ENCODE measurements around the gene LAMP1. TPM values are rescaled to one million over a fixed set of nuclear protein-coding genes. Genes with fewer than 3 reads are reported as not detected.

LAMP1 gene
- total and polyA plus RNA-seq, 2 donors (not counting 1 experiment from before 2014, with no cell fraction given) = 52.1 to 96.1 TPM

- no peaks in the 10 kb centered on the region for H3K36me3 ChIP-seq (replicated peaks in 1 of 2; ENCODE audit: control extremely low read depth in 1 of 2, control insufficient read depth in 1 of 2, extremely low read depth in 1 of 2, insufficient read depth in 2 of 2, low read length in 1 of 2)
- ATAC-seq (ENCODE audit: low read depth) (no peak), DNase-seq (no peak)
- no peaks in the 10 kb centered on the region for H3K4me1 ChIP-seq (ENCODE audit: control insufficient read depth in 2 of 2, insufficient read depth in 2 of 2, low read length in 2 of 2)
- H4K20me1 ChIP-seq (ENCODE audit: control insufficient read depth, insufficient read depth, low read length, poor library complexity, severe bottlenecking) = no peaks in the 10 kb centered on the region
- Mint-ChIP-seq H3K4me3 (no peak overlapping the region), H3K27me3 (peaks cover 19% of the 10 kb centered on the region), H3K9me3 (ENCODE audit: insufficient read depth) (no peaks in the 10 kb centered on the region), H3K27ac (no peak overlapping the region), H3K4me1 (peaks cover 1% of the 10 kb centered on the region)
- H3K4me2 ChIP-seq (replicated peaks; ENCODE audit: low read depth, low read length, poor library complexity, severe bottlenecking) = no peak overlapping the region
- H3K9me3 ChIP-seq (ENCODE audit: control extremely low read depth in 1 of 3, control insufficient read depth in 2 of 3, insufficient read depth in 1 of 3, low read length in 2 of 3) = peaks cover 0 to 7% (median 0%) of the 10 kb centered on the region in 3 donors
- ChIA-PET POLR2A (no interaction called here), CTCF (no interaction called here)
- no peak overlapping the region for H2AFZ ChIP-seq (ENCODE audit: insufficient read depth, low read depth, low read length, poor library complexity, severe bottlenecking)
- WGBS (ENCODE audit: insufficient coverage) = 100% methylated on average over 3 of the region's 5 CpGs
- H3K9ac ChIP-seq (ENCODE audit: low read length) = no peak overlapping the region
- no peak for TF ChIP-seq CTCF (IDR thresholded peaks at IDR 0.05)
- no peak for TF ChIP-seq EZH2 (IDR thresholded peaks at IDR 0.05; ENCODE audit: borderline replicate concordance, insufficient read depth, low read depth, low read length, poor library complexity, severe bottlenecking)
- H3K27me3 ChIP-seq (replicated peaks in 1 of 4; ENCODE audit: control extremely low read depth in 1 of 4, control insufficient read depth in 3 of 4, insufficient read depth in 4 of 4, low read length in 3 of 4) = peaks cover 0 to 15% (median 8%) of the 10 kb centered on the region in 4 experiments
- H3K79me2 ChIP-seq (ENCODE audit: control insufficient read depth, insufficient read depth, low read length) = no peaks in the 10 kb centered on the region
- intact Hi-C loops (cut with micrococcal nuclease) = no loop called here
- H3K4me3 ChIP-seq (ENCODE audit: control extremely low read depth in 1 of 5, extremely low read depth in 1 of 5, insufficient read depth in 1 of 5, low read depth in 2 of 5, low read length in 4 of 5) = no peak overlapping the region
- no peak overlapping the region for H3K27ac ChIP-seq (ENCODE audit: low read length in 2 of 2)
Observed at GRCh38 chr13:113357529-113357928, 60.5 kb downstream of the LAMP1 start.

GRCh38 chr13:113358653-113359190 is 61.7 kb downstream of the LAMP1 start:
- POLR2A ChIA-PET = no interaction called here
- no peak for ATAC-seq (ENCODE audit: low read depth)
- Histone ChIP-seq H3K4me1 (ENCODE audit: control insufficient read depth in 2 of 2, insufficient read depth in 2 of 2, low read length in 2 of 2) (peaks cover 5% of the 10 kb centered on the region in 2 donors), H4K20me1 (ENCODE audit: control insufficient read depth, insufficient read depth, low read length, poor library complexity, severe bottlenecking) (no peaks in the 10 kb centered on the region), H3K79me2 (ENCODE audit: control insufficient read depth, insufficient read depth, low read length) (no peaks in the 10 kb centered on the region), H3K27me3 (replicated peaks in 1 of 4; ENCODE audit: control extremely low read depth in 1 of 4, control insufficient read depth in 3 of 4, insufficient read depth in 4 of 4, low read length in 3 of 4) (peaks cover 0 to 25% (median 13%) of the 10 kb centered on the region in 4 experiments), H3K27ac (ENCODE audit: low read length in 2 of 2) (no peak overlapping the region), H3K4me2 (replicated peaks; ENCODE audit: low read depth, low read length, poor library complexity, severe bottlenecking) (no peak overlapping the region), H3K9ac (ENCODE audit: low read length) (no peak overlapping the region), H3K4me3 (ENCODE audit: control extremely low read depth in 1 of 5, extremely low read depth in 1 of 5, insufficient read depth in 1 of 5, low read depth in 2 of 5, low read length in 4 of 5) (no peak overlapping the region), H3K9me3 (ENCODE audit: control extremely low read depth in 1 of 3, control insufficient read depth in 2 of 3, insufficient read depth in 1 of 3, low read length in 2 of 3) (peaks cover 0 to 8% (median 0%) of the 10 kb centered on the region in 3 donors), H3K36me3 (replicated peaks in 1 of 2; ENCODE audit: control extremely low read depth in 1 of 2, control insufficient read depth in 1 of 2, extremely low read depth in 1 of 2, insufficient read depth in 2 of 2, low read length in 1 of 2) (no peaks in the 10 kb centered on the region), H2AFZ (ENCODE audit: insufficient read depth, low read depth, low read length, poor library complexity, severe bottlenecking) (no peak overlapping the region)
- no peak for DNase-seq
- Mint-ChIP-seq H3K4me1 (peaks cover 4% of the 10 kb centered on the region), H3K4me3 (no peak overlapping the region), H3K9me3 (ENCODE audit: insufficient read depth) (no peaks in the 10 kb centered on the region), H3K27me3 (peaks cover 23% of the 10 kb centered on the region), H3K27ac (no peak overlapping the region)
- intact Hi-C loops (cut with micrococcal nuclease) = no loop called here
- WGBS (ENCODE audit: insufficient coverage) = 86% methylated on average over 2 of the region's 6 CpGs
- CTCF ChIA-PET = no interaction called here
- no peak for TF ChIP-seq EZH2 (IDR thresholded peaks at IDR 0.05; ENCODE audit: borderline replicate concordance, insufficient read depth, low read depth, low read length, poor library complexity, severe bottlenecking)
- TF ChIP-seq CTCF (IDR thresholded peaks at IDR 0.05) = no peak
